Keratinocyte (primary cell): ENCODE measurements around the gene SF3B2. TPM values are rescaled to one million over a fixed set of nuclear protein-coding genes. Genes with fewer than 3 reads are reported as not detected.

Experiments
- DNase-seq: peaks from one replicate; pipeline ENCODE4 v3.0.0-alpha.2; 2011; ENCODE audit warnings: low read depth, missing footprints, low spot score
- FAIRE-seq: peaks from 2 replicates; lab custom pipeline; 2011; peaks lifted over from hg19 to GRCh38; lab: Jason Lieb, UNC
- H2AFZ ChIP-seq: 2 replicates; pipeline ENCODE4 v1.6.0; 2012; ENCODE audit warnings: low read length, control low read depth, inconsistent platforms; ENCODE audit not compliant: control insufficient read depth
- H3K27ac ChIP-seq: 2 replicates; pipeline ENCODE4 v1.5.1; 2011; ENCODE audit warnings: low read length; ENCODE audit not compliant: control insufficient read depth, insufficient read depth
- H3K27me3 ChIP-seq: 3 replicates; pipeline ENCODE4 v1.6.0; 2011; ENCODE audit warnings: low read length; ENCODE audit not compliant: control insufficient read depth, insufficient read depth; ENCODE audit errors: extremely low read depth
- H3K36me3 ChIP-seq, 2 experiments: 2 replicates in 1 of 2; 3 replicates in 1 of 2; pipeline ENCODE4 v1.5.1; 2011; ENCODE audit warnings: low read length in 2 of 2, mild to moderate bottlenecking in 1 of 2; ENCODE audit not compliant: control insufficient read depth in 2 of 2, insufficient read depth in 2 of 2; ENCODE audit errors: extremely low read depth in 1 of 2
- H3K4me1 ChIP-seq: 3 replicates; pipeline ENCODE4 v1.5.1; 2011; ENCODE audit warnings: low read length; ENCODE audit not compliant: control insufficient read depth, insufficient read depth; ENCODE audit errors: extremely low read depth
- H3K4me2 ChIP-seq: 3 replicates; pipeline ENCODE4 v1.6.0; 2011; ENCODE audit warnings: low read depth, low read length; ENCODE audit not compliant: control insufficient read depth, insufficient read depth; ENCODE audit errors: extremely low read depth
- H3K4me3 ChIP-seq, 3 experiments: fragments of 200-600 bp in 1 of 3; sonication (generic) in 1 of 3; 2 replicates in 2 of 3; 3 replicates in 1 of 3; pipeline ENCODE4 v1.5.1; 2011 to 2016; ENCODE audit warnings: low read length in 3 of 3, mild to moderate bottlenecking in 3 of 3, control low read depth in 2 of 3, inconsistent platforms in 1 of 3, low read depth in 1 of 3, mixed read lengths in 1 of 3, mixed run types in 1 of 3, moderate library complexity in 1 of 3; ENCODE audit not compliant: control insufficient read depth in 2 of 3, insufficient read depth in 2 of 3; ENCODE audit errors: extremely low read depth in 1 of 3
- H3K79me2 ChIP-seq: 2 replicates; pipeline ENCODE4 v1.6.0; 2012; ENCODE audit warnings: low read length; ENCODE audit not compliant: control insufficient read depth, insufficient read depth
- H3K9ac ChIP-seq: 3 replicates; pipeline ENCODE4 v1.6.0; 2011; ENCODE audit warnings: low read length; ENCODE audit not compliant: control insufficient read depth, insufficient read depth; ENCODE audit errors: extremely low read depth
- H3K9me1 ChIP-seq: 3 replicates; pipeline ENCODE4 v1.6.0; 2011; ENCODE audit warnings: low read length; ENCODE audit not compliant: control insufficient read depth, insufficient read depth; ENCODE audit errors: extremely low read depth
- H3K9me3 ChIP-seq: 2 replicates; pipeline ENCODE4 v1.5.1; 2012; ENCODE audit warnings: low read depth, low read length; ENCODE audit not compliant: control insufficient read depth
- H4K20me1 ChIP-seq: 3 replicates; pipeline ENCODE4 v1.6.0; 2011; ENCODE audit warnings: low read length; ENCODE audit not compliant: control insufficient read depth, insufficient read depth; ENCODE audit errors: extremely low read depth
- EZH2 ChIP-seq: IDR thresholded peaks from one replicate; pipeline ENCODE4 v1.6.1; 2012; ENCODE audit warnings: inconsistent platforms, mild to moderate bottlenecking, low read length, moderate library complexity
- dilution Hi-C: fragments of 300-500 bp; cut with MboI; formaldehyde crosslinking; loops from one replicate; pipeline ENCODE4 v1.7.0; 2020; ENCODE audit warnings: low sequenced_read_pairs; ENCODE audit not compliant: extremely low pct_ligation_motif_present
- polyA plus RNA-seq, 5 experiments: library from polyadenylated mRNA; depleted of rRNA in 3 of 5; stranded (reverse) in 3 of 5; stranded (forward) in 1 of 5; unstranded in 1 of 5; fragments of >200 nt; gene quantifications; 1 replicate in 1 of 5; 2 replicates in 3 of 5; 3 replicates in 1 of 5; pipeline versions ENCODE4 v1.2.1 to v1.2.3, GENCODE V29; 2011 to 2012; ENCODE audit warnings: missing spikeins in 2 of 5, low read depth in 1 of 5, low replicate concordance in 1 of 5
- TF ChIP-seq, protein P1 (sequence below), 3 experiments: IDR thresholded peaks in 1 of 3; conservative IDR thresholded peaks in 1 of 3; optimal IDR thresholded peaks in 1 of 3; 2 replicates in 2 of 3; 3 replicates in 1 of 3; pipeline versions ENCODE3 to v1.5.1; 2011; ENCODE audit warnings: low read length in 3 of 3, mild to moderate bottlenecking in 3 of 3, moderate library complexity in 2 of 3, control low read depth in 1 of 3, inconsistent platforms in 1 of 3; ENCODE audit not compliant: insufficient read depth in 2 of 3; ENCODE audit errors: extremely low read depth in 1 of 3

Gene SF3B2
- polyA plus RNA-seq, 1 donor (not counting 4 experiments of a cell fraction or from before 2014, with no cell fraction given) = 73.0 TPM

GRCh38 chr11:66046901-66047300 lies 5.3 kb upstream of the SF3B2 start:
- Histone ChIP-seq H2AFZ (no peak overlapping the region), H3K36me3 (no peaks in the 10 kb centered on the region), H3K9me1 (no peaks in the 10 kb centered on the region), H3K9me3 (no peaks in the 10 kb centered on the region), H3K79me2 (no peaks in the 10 kb centered on the region), H3K4me2 (no peak overlapping the region), H3K4me1 (peaks cover 11% of the 10 kb centered on the region), H4K20me1 (no peaks in the 10 kb centered on the region), H3K27me3 (peaks cover 11% of the 10 kb centered on the region), H3K9ac (no peak overlapping the region), H3K4me3 (no peak overlapping the region), H3K27ac (no peak overlapping the region)
- TF ChIP-seq, protein P1, sequence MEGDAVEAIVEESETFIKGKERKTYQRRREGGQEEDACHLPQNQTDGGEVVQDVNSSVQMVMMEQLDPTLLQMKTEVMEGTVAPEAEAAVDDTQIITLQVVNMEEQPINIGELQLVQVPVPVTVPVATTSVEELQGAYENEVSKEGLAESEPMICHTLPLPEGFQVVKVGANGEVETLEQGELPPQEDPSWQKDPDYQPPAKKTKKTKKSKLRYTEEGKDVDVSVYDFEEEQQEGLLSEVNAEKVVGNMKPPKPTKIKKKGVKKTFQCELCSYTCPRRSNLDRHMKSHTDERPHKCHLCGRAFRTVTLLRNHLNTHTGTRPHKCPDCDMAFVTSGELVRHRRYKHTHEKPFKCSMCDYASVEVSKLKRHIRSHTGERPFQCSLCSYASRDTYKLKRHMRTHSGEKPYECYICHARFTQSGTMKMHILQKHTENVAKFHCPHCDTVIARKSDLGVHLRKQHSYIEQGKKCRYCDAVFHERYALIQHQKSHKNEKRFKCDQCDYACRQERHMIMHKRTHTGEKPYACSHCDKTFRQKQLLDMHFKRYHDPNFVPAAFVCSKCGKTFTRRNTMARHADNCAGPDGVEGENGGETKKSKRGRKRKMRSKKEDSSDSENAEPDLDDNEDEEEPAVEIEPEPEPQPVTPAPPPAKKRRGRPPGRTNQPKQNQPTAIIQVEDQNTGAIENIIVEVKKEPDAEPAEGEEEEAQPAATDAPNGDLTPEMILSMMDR (optimal IDR thresholded peaks at IDR 0.05 in 1 of 3, IDR thresholded peaks at IDR 0.05 in 1 of 3, conservative IDR thresholded peaks at IDR 0.05 in 1 of 3; ENCODE audit: extremely low read depth in 1 of 3, insufficient read depth in 2 of 3, low read length in 3 of 3) = no peak
- TF ChIP-seq EZH2 = no peak
- dilution Hi-C loops = no loop called here
- FAIRE-seq (no peak), DNase-seq (no peak)

DNA sequence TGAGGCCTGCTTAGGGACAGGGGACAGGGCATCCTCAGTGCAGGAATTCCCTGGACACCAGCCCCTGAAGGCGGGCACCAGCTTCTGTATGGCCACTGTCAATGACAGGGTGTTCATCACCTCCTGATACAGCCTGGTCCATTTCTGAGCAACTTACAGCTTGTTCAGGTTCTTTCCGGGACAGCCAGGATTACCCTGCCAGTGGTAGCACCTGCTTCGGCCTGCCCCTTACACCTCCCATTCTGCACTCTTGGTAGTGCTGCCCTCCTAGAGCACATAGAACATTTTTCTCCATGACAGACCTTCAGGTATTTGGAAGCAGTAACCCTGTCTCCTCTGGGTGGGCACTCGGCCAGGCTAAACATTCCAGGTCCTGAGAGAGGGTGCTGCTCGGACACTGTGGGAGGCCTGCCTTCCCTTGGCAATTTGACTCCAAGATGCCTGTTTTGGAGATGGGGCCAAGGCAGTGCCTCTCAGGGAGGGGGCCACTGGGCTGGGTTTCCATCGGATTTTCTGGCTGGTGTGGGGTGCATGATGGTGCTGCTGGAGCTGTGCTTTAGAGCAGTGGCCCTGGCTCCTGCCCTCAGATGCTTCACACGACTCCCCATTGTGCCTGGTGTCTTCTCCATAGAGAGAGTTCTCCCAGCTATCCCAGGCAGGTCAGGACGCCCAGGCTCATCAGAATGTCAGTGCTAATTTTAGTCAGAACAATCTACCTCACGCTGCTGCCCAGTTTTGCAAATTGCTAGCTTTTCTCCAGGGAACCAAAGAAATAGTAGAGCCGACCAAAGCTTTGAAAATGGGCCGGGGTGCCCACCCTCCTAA lies 4.4 kb upstream of the SF3B2 start:
- dilution Hi-C loops = no loop called here
- FAIRE-seq (no peak), DNase-seq (no peak)
- H3K9ac ChIP-seq = no peak overlapping the region
- H3K9me3 ChIP-seq = no peaks in the 10 kb centered on the region
- peaks cover 11% of the 10 kb centered on the region for H3K4me1 ChIP-seq
- H4K20me1 ChIP-seq = no peaks in the 10 kb centered on the region
- no peak overlapping the region for H3K4me2 ChIP-seq
- no peak overlapping the region for H3K4me3 ChIP-seq
- TF ChIP-seq, protein P1 (optimal IDR thresholded peaks at IDR 0.05 in 1 of 3, IDR thresholded peaks at IDR 0.05 in 1 of 3, conservative IDR thresholded peaks at IDR 0.05 in 1 of 3; ENCODE audit: extremely low read depth in 1 of 3, insufficient read depth in 2 of 3, low read length in 3 of 3) = no peak
- no peak for TF ChIP-seq EZH2
- H3K27ac ChIP-seq = no peak overlapping the region
- H3K9me1 ChIP-seq = no peaks in the 10 kb centered on the region
- no peaks in the 10 kb centered on the region for H3K36me3 ChIP-seq
- no peak overlapping the region for H2AFZ ChIP-seq
- peaks cover 6% of the 10 kb centered on the region for H3K79me2 ChIP-seq
- H3K27me3 ChIP-seq = peaks cover 11% of the 10 kb centered on the region
